K562 (cell line): ENCODE data around the gene SNX9. TPM values are rescaled to one million over a fixed set of nuclear protein-coding genes. Genes with fewer than 3 reads are reported as not detected.

Experiments
- BHLHE40 ChIP-seq: IDR thresholded peaks from 2 replicates; pipeline ENCODE4 v1.6.1; 2011; ENCODE audit warnings: low read length, improper control_type of control experiment
- CCNT2 ChIP-seq: IDR thresholded peaks from 2 replicates; pipeline ENCODE4 v1.6.1; 2011; ENCODE audit warnings: borderline replicate concordance, low read depth, mild to moderate bottlenecking, moderate library complexity, mixed read lengths, low read length; ENCODE audit not compliant: insufficient read length; ENCODE audit errors: extremely low read depth
- DIDO1 ChIP-seq: fragments of 450-650 bp; IDR thresholded peaks from 2 replicates; pipeline ENCODE4 v1.6.1; 2016; ENCODE audit warnings: low read depth, missing biosample characterization, missing genetic modification characterization
- EGR1 ChIP-seq: fragments of 450-650 bp; conservative IDR thresholded peaks from 2 replicates; pipeline ENCODE4 v1.6.1; 2017; ENCODE audit warnings: mild to moderate bottlenecking
- EP400 ChIP-seq: fragments of 450-650 bp; IDR thresholded peaks from 2 replicates; pipeline ENCODE4 v1.6.1; 2017; ENCODE audit warnings: antibody characterized with exemption, mild to moderate bottlenecking, moderate library complexity
- EWSR1 ChIP-seq: fragments of 450-650 bp; IDR thresholded peaks from 2 replicates; pipeline ENCODE4 v1.6.1; 2018; ENCODE audit warnings: borderline replicate concordance, mild to moderate bottlenecking, low read depth, moderate library complexity; ENCODE audit not compliant: partially characterized antibody
- GABPA ChIP-seq: fragments of 200-800 bp; sonication (Bioruptor generic); conservative IDR thresholded peaks from 2 replicates; pipeline ENCODE4 v1.6.1; 2016; ENCODE audit warnings: low read depth, missing genetic modification characterization, missing compliant biosample characterization
- GTF2F1 ChIP-seq: IDR thresholded peaks from 2 replicates; pipeline ENCODE4 v1.6.1; 2011; ENCODE audit warnings: low read depth, low read length, improper control_type of control experiment
- HDAC2 ChIP-seq: fragments of 450-650 bp; IDR thresholded peaks from 2 replicates; pipeline ENCODE4 v1.6.1; 2016; ENCODE audit warnings: mild to moderate bottlenecking
- HDGF ChIP-seq: fragments of 450-650 bp; IDR thresholded peaks from 2 replicates; pipeline ENCODE4 v1.6.1; 2016
- HMG20B ChIP-seq: fragments of 250-450 bp; sonication (Bioruptor Pico); IDR thresholded peaks from 2 replicates; pipeline ENCODE4 v1.5.0; 2021; ENCODE audit warnings: mild to moderate bottlenecking
- KDM2B ChIP-seq: fragments of 250-450 bp; sonication (Bioruptor Pico); IDR thresholded peaks from 2 replicates; pipeline ENCODE4 v1.8.0; 2021; ENCODE audit warnings: mild to moderate bottlenecking, moderate library complexity
- KLF6 ChIP-seq: fragments of 250-450 bp; sonication (Bioruptor Pico); IDR thresholded peaks from 2 replicates; pipeline ENCODE4 v1.4.0; 2020; ENCODE audit warnings: mild to moderate bottlenecking, moderate library complexity, borderline replicate concordance
- MAFF ChIP-seq: IDR thresholded peaks from 2 replicates; pipeline ENCODE4 v1.6.1; 2012; ENCODE audit warnings: low read length, improper control_type of control experiment
- MCM5 ChIP-seq: fragments of 450-650 bp; IDR thresholded peaks from 2 replicates; pipeline ENCODE4 v1.6.1; 2016; ENCODE audit warnings: low read depth
- MEF2D ChIP-seq: conservative IDR thresholded peaks from 2 replicates; pipeline ENCODE4 v1.6.1; 2016; ENCODE audit warnings: low read depth, missing genetic modification characterization, missing compliant biosample characterization
- MTF1 ChIP-seq: fragments of 250-450 bp; sonication (Bioruptor Pico); IDR thresholded peaks from 2 replicates; pipeline ENCODE4 v1.9.0; 2021; ENCODE audit warnings: moderate library complexity, mild to moderate bottlenecking, inconsistent platforms, borderline replicate concordance
- NFRKB ChIP-seq: fragments of 450-650 bp; IDR thresholded peaks from 2 replicates; pipeline ENCODE4 v1.6.1; 2016; ENCODE audit warnings: low read depth
- NRF1 ChIP-seq, 2 experiments: fragments of 450-650 bp; IDR thresholded peaks in 1 of 2; conservative IDR thresholded peaks in 1 of 2; 2 replicates each; pipeline ENCODE4 v1.6.1; 2014; ENCODE audit warnings: mild to moderate bottlenecking in 2 of 2
- RAD51 ChIP-seq: fragments of 450-650 bp; IDR thresholded peaks from 2 replicates; pipeline ENCODE4 v1.7.1; 2016; ENCODE audit warnings: low read depth, mild to moderate bottlenecking, borderline replicate concordance
- SMARCB1 ChIP-seq: IDR thresholded peaks from 2 replicates; pipeline ENCODE4 v1.6.1; 2011; ENCODE audit warnings: improper control_type of control experiment, low read depth; ENCODE audit not compliant: insufficient read length
- SREBF2 ChIP-seq: sonication (generic); formaldehyde crosslinking; IDR thresholded peaks from 2 replicates; pipeline ENCODE4 v1.4.0; 2020; ENCODE audit warnings: mild to moderate bottlenecking, missing genetic modification reagents
- ZBTB17 ChIP-seq: fragments of 450-650 bp; formaldehyde crosslinking; IDR thresholded peaks from 2 replicates; pipeline ENCODE4 v1.4.0; 2020; ENCODE audit warnings: mild to moderate bottlenecking
- ZC3H8 ChIP-seq: fragments of 450-650 bp; IDR thresholded peaks from 2 replicates; pipeline ENCODE4 v1.6.1; 2017
- ZKSCAN3 ChIP-seq: fragments of 250-450 bp; sonication (Bioruptor Pico); IDR thresholded peaks from 2 replicates; pipeline ENCODE4 v1.4.0; 2020
- ZNF184 ChIP-seq: sonication (generic); formaldehyde crosslinking; IDR thresholded peaks from 2 replicates; pipeline ENCODE4 v1.5.0; 2020; ENCODE audit warnings: missing genetic modification reagents
- ZNF23 ChIP-seq: fragments of 250-450 bp; sonication (Bioruptor Pico); IDR thresholded peaks from 2 replicates; pipeline ENCODE4 v1.4.0; 2020; ENCODE audit warnings: mild to moderate bottlenecking
- ZNF232 ChIP-seq: sonication (generic); formaldehyde crosslinking; IDR thresholded peaks from 2 replicates; pipeline ENCODE4 v1.8.0; 2022; ENCODE audit warnings: mild to moderate bottlenecking, missing genetic modification reagents
- ZNF507 ChIP-seq: conservative IDR thresholded peaks from 2 replicates; pipeline ENCODE4 v1.6.1; 2017; ENCODE audit warnings: missing genetic modification characterization, missing compliant biosample characterization
- ZNF551 ChIP-seq: fragments of 250-450 bp; sonication (Bioruptor Pico); IDR thresholded peaks from 2 replicates; pipeline ENCODE4 v1.5.0; 2021; ENCODE audit warnings: mild to moderate bottlenecking, moderate library complexity
- ZNF76 ChIP-seq: fragments of 250-450 bp; sonication (Bioruptor Pico); IDR thresholded peaks from 2 replicates; pipeline ENCODE4 v1.4.0; 2020; ENCODE audit warnings: mild to moderate bottlenecking, moderate library complexity, borderline replicate concordance
- polyA plus RNA-seq, 8 experiments: library from polyadenylated mRNA; depleted of rRNA in 4 of 8; stranded (reverse) in 5 of 8; unstranded in 3 of 8; fragments of >200 nt; fragmentation: Nextera tagmentation in 2 of 8; fragmentation: Illumina TruSeq in 1 of 8; extraction: Ambion mirVana in 2 of 8; extraction: Trizol in 1 of 8; gene quantifications; 2 replicates each; pipeline versions ENCODE4 v1.2.1 to v1.2.3, GENCODE V29; 2011 to 2014; ENCODE audit warnings: inconsistent platforms in 1 of 8, missing spikeins in 1 of 8
- total RNA-seq, 7 experiments: library from RNA; depleted of rRNA in 6 of 7; stranded (reverse); fragments of >200 nt in 6 of 7; fragmentation: Illumina TruSeq in 2 of 7; extraction: Trizol in 2 of 7; gene quantifications; 2 replicates each; pipeline versions ENCODE4 v1.2.1 to v1.2.3, GENCODE V29; 2011 to 2021; ENCODE audit warnings: low replicate concordance in 1 of 7
- TF ChIP-seq, protein P1 (sequence below): fragments of 450-650 bp; formaldehyde crosslinking; IDR thresholded peaks from 2 replicates; pipeline ENCODE4 v1.4.0; 2022; ENCODE audit warnings: missing genetic modification characterization
- TF ChIP-seq, protein P2 (sequence below): fragments of 250-450 bp; sonication (Bioruptor Pico); IDR thresholded peaks from 2 replicates; pipeline ENCODE4 v1.5.0; 2021

SNX9 gene
- total and polyA plus RNA-seq, 9 of the 15 experiments (the other 6 are each of a cell fraction or from before 2014, with no cell fraction given), result 6.0 to 81.7 (median 57.1) TPM

DNA sequence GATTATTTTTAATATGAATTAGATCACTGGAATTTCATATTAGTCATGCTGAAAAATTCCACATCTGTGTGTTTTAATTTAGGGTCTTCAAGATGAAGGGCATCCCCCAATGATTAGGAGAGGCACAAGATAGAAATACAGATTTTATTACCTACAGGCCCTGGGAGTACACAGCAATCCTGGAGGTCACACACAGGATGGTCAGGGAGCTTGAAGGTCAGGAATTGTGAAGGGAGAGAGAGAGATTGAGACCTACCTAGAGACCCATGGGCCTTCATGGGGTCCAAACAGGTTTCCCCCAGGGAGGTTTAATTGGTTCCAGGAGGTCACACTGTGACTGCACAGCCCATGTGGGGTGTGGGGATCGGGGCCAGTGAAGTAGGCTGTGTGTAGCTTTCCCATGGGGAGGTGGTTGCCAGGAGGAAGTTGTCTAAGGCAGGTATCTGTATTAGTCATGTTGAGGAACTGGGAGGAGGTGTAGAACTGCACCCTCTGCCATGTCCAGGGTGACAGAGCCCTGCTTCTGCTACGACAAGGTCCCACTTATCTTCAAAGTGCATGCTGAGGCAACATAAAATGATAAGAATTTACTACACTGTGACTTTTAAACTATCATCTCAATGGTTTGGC lies 18.3 kb downstream of the SNX9 start (continued):
- TF ChIP-seq, protein P1, sequence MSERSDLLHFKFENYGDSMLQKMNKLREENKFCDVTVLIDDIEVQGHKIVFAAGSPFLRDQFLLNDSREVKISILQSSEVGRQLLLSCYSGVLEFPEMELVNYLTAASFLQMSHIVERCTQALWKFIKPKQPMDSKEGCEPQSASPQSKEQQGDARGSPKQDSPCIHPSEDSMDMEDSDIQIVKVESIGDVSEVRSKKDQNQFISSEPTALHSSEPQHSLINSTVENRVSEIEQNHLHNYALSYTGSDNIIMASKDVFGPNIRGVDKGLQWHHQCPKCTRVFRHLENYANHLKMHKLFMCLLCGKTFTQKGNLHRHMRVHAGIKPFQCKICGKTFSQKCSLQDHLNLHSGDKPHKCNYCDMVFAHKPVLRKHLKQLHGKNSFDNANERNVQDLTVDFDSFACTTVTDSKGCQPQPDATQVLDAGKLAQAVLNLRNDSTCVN (CRISPR knock-in tag), result no peak
- no peak for TF ChIP-seq ZNF76
- TF ChIP-seq EWSR1, result no peak
- peak; percentile 17; the same call in 1 of the 2 replicates for TF ChIP-seq EGR1
- TF ChIP-seq RAD51, result no peak
- TF ChIP-seq SREBF2 (CRISPR knock-in tag), result no peak
- no peak for TF ChIP-seq KLF6 (CRISPR knock-in tag)
- TF ChIP-seq HDGF, result peak; percentile 86
- TF ChIP-seq EP400, result no peak
- no peak for TF ChIP-seq ZNF184
- TF ChIP-seq MAFF, result peak; percentile 30; the same call in 1 of the 2 replicates
- TF ChIP-seq ZBTB17 (CRISPR knock-in tag), result no peak
- TF ChIP-seq SMARCB1, result peak; percentile 87
- no peak for TF ChIP-seq NFRKB
- no peak; the same call in 1 of the 2 replicates for TF ChIP-seq GABPA
- TF ChIP-seq MCM5, result no peak
- TF ChIP-seq, protein P2, sequence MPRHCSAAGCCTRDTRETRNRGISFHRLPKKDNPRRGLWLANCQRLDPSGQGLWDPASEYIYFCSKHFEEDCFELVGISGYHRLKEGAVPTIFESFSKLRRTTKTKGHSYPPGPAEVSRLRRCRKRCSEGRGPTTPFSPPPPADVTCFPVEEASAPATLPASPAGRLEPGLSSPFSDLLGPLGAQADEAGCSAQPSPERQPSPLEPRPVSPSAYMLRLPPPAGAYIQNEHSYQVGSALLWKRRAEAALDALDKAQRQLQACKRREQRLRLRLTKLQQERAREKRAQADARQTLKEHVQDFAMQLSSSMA (CRISPR knock-in tag), result no peak
- no peak for TF ChIP-seq HMG20B
- no peak for TF ChIP-seq ZNF507
- no peak for TF ChIP-seq ZNF551
- peak; percentile 55 for TF ChIP-seq HDAC2
- no peak for TF ChIP-seq MEF2D (tag)
- no peak for TF ChIP-seq MTF1 (CRISPR knock-in tag)
- TF ChIP-seq ZC3H8, result no peak
- no peak for TF ChIP-seq ZNF232 (CRISPR knock-in tag)
- TF ChIP-seq CCNT2, result peak; percentile 54
- peak in 1 of 2 experiments; percentile 37; a peak in 1 of 4 replicates for TF ChIP-seq NRF1 (conservative IDR thresholded peaks at IDR 0.05 in 1 of 2, IDR thresholded peaks at IDR 0.05 in 1 of 2)
- no peak for TF ChIP-seq KDM2B (CRISPR knock-in tag)
- no peak for TF ChIP-seq ZNF23 (CRISPR knock-in tag)
- no peak for TF ChIP-seq BHLHE40
- no peak for TF ChIP-seq DIDO1
- TF ChIP-seq ZKSCAN3, result no peak
- TF ChIP-seq GTF2F1, result no peak
